Loucy (cell line): ENCODE data around the gene PFN1.

Experiments
- H2AFZ ChIP-seq: fragments of 200-600 bp; sonication (generic); 2 replicates; pipeline ENCODE4 v1.6.0; 2016; ENCODE audit warnings: antibody characterized with exemption, mild to moderate bottlenecking, low read length, moderate library complexity
- H3F3A ChIP-seq: fragments of 200-600 bp; 2 replicates; pipeline ENCODE4 v1.6.0; 2016; ENCODE audit warnings: antibody characterized with exemption, low read depth, mild to moderate bottlenecking
- H3K27me3 ChIP-seq: fragments of 200-600 bp; sonication (generic); 2 replicates; pipeline ENCODE4 v1.6.1; 2014; ENCODE audit warnings: low read length, mild to moderate bottlenecking; ENCODE audit not compliant: insufficient read depth, poor library complexity, severe bottlenecking
- H3K36me3 ChIP-seq: fragments of 200-600 bp; sonication (generic); 2 replicates; pipeline ENCODE4 v1.6.1; 2016; ENCODE audit warnings: low read length; ENCODE audit not compliant: insufficient read depth
- H3K4me1 ChIP-seq: fragments of 200-600 bp; sonication (generic); 2 replicates; pipeline ENCODE4 v1.5.1; 2014; ENCODE audit warnings: low read length, mild to moderate bottlenecking; ENCODE audit not compliant: insufficient read depth, poor library complexity, severe bottlenecking
- H3K4me2 ChIP-seq: fragments of 200-600 bp; sonication (generic); 2 replicates; pipeline ENCODE4 v1.6.0; 2014; ENCODE audit warnings: antibody characterized with exemption, low read length, low read depth, mild to moderate bottlenecking; ENCODE audit not compliant: poor library complexity, severe bottlenecking
- H3K4me3 ChIP-seq: fragments of 200-600 bp; sonication (generic); 2 replicates; pipeline ENCODE4 v1.5.1; 2014; ENCODE audit warnings: low read length, mild to moderate bottlenecking, mixed read lengths; ENCODE audit not compliant: poor library complexity, severe bottlenecking
- H3K79me2 ChIP-seq: fragments of 200-600 bp; sonication (generic); 2 replicates; pipeline ENCODE4 v1.6.1; 2014; ENCODE audit warnings: low read length; ENCODE audit not compliant: insufficient read depth
- H3K9ac ChIP-seq: fragments of 200-600 bp; sonication (generic); 2 replicates; pipeline ENCODE4 v1.6.0; 2014; ENCODE audit warnings: mild to moderate bottlenecking, low read depth, low read length, moderate library complexity; ENCODE audit not compliant: poor library complexity, severe bottlenecking
- H3K9me2 ChIP-seq: fragments of 200-600 bp; sonication (generic); replicated peaks from 2 replicates; pipeline ENCODE4 v1.6.1; 2016; ENCODE audit warnings: low read depth, low read length, mixed read lengths
- H3K9me3 ChIP-seq: fragments of 200-600 bp; sonication (generic); 2 replicates; pipeline ENCODE4 v1.6.1; 2014; ENCODE audit warnings: mild to moderate bottlenecking, antibody characterized with exemption, low read length, low read depth; ENCODE audit not compliant: insufficient read depth
- H4K20me1 ChIP-seq: fragments of 200-600 bp; sonication (generic); 2 replicates; pipeline ENCODE4 v1.6.0; 2014; ENCODE audit warnings: antibody characterized with exemption, low read length, mild to moderate bottlenecking; ENCODE audit not compliant: insufficient read depth, poor library complexity, severe bottlenecking
- CTCF ChIP-seq: fragments of 200-600 bp; sonication (generic); conservative IDR thresholded peaks from 2 replicates; pipeline ENCODE4 v1.5.1; 2014; ENCODE audit warnings: mild to moderate bottlenecking, antibody characterized with exemption, low read length
- EZH2phosphoT487 ChIP-seq: fragments of 200-600 bp; IDR thresholded peaks from 2 replicates; pipeline ENCODE4 v1.6.1; 2018; ENCODE audit warnings: antibody characterized with exemption, mild to moderate bottlenecking, moderate library complexity, borderline replicate concordance

Gene PFN1

GRCh38 chr17:4897785-4898184 lies 50.5 kb downstream of the PFN1 start:
- no peak for TF ChIP-seq EZH2phosphoT487
- no peak for TF ChIP-seq CTCF
- H3K4me1 ChIP-seq: peaks cover 1% of the 10 kb centered on the region
- no peaks in the 10 kb centered on the region for H3K79me2 ChIP-seq
- no peak overlapping the region for H3K4me2 ChIP-seq
- H3F3A ChIP-seq: no peaks in the 10 kb centered on the region
- H3K9me3 ChIP-seq: no peaks in the 10 kb centered on the region
- H4K20me1 ChIP-seq: no peaks in the 10 kb centered on the region
- no peaks in the 10 kb centered on the region for H3K9me2 ChIP-seq
- H2AFZ ChIP-seq: no peak overlapping the region
- H3K4me3 ChIP-seq: no peak overlapping the region
- no peaks in the 10 kb centered on the region for H3K27me3 ChIP-seq
- no peak overlapping the region for H3K9ac ChIP-seq
- H3K36me3 ChIP-seq: peaks cover 15% of the 10 kb centered on the region; the same call in 1 of the 2 replicates

GRCh38 chr17:4897198-4897687 lies 51.1 kb downstream of the PFN1 start:
- peaks cover 15% of the 10 kb centered on the region; the same call in 1 of the 2 replicates for H3K36me3 ChIP-seq
- no peak overlapping the region for H3K4me2 ChIP-seq
- no peaks in the 10 kb centered on the region for H4K20me1 ChIP-seq
- H3K9ac ChIP-seq: no peak overlapping the region
- no peaks in the 10 kb centered on the region for H3K27me3 ChIP-seq
- H3K4me3 ChIP-seq: no peak overlapping the region
- H3F3A ChIP-seq: no peaks in the 10 kb centered on the region
- H3K4me1 ChIP-seq: no peaks in the 10 kb centered on the region
- H3K9me2 ChIP-seq: no peaks in the 10 kb centered on the region
- H2AFZ ChIP-seq: no peak overlapping the region
- TF ChIP-seq CTCF (no peak), EZH2phosphoT487 (no peak)
- no peaks in the 10 kb centered on the region for H3K79me2 ChIP-seq
- no peaks in the 10 kb centered on the region for H3K9me3 ChIP-seq

GRCh38 chr17:4896332-4897197 lies 51.8 kb downstream of the PFN1 start:
- H3F3A ChIP-seq: no peaks in the 10 kb centered on the region
- no peaks in the 10 kb centered on the region for H4K20me1 ChIP-seq
- no peak overlapping the region for H3K9ac ChIP-seq
- no peaks in the 10 kb centered on the region for H3K9me2 ChIP-seq
- TF ChIP-seq CTCF: no peak
- TF ChIP-seq EZH2phosphoT487: no peak
- H3K4me2 ChIP-seq: no peak overlapping the region
- H2AFZ ChIP-seq: no peak overlapping the region
- H3K4me1 ChIP-seq: no peaks in the 10 kb centered on the region
- H3K27me3 ChIP-seq: no peaks in the 10 kb centered on the region
- H3K79me2 ChIP-seq: no peaks in the 10 kb centered on the region
- no peak overlapping the region for H3K4me3 ChIP-seq
- peaks cover 15% of the 10 kb centered on the region; the same call in 1 of the 2 replicates for H3K36me3 ChIP-seq
- H3K9me3 ChIP-seq: no peaks in the 10 kb centered on the region
